HEK293 (cell line): ENCODE results near the gene PLSCR3.

Experiments
- KLF7 ChIP-seq: fragments of 450-650 bp; formaldehyde crosslinking; IDR thresholded peaks from 2 replicates; pipeline ENCODE4 v1.5.1; 2016; ENCODE audit warnings: missing biosample characterization, missing genetic modification characterization, borderline replicate concordance
- SP3 ChIP-seq: fragments of 450-650 bp; formaldehyde crosslinking; IDR thresholded peaks from 2 replicates; pipeline ENCODE4 v1.5.1; 2016; ENCODE audit warnings: missing biosample characterization, missing genetic modification characterization
- ZBTB1 ChIP-seq: fragments of 450-650 bp; formaldehyde crosslinking; IDR thresholded peaks from 2 replicates; pipeline ENCODE4 v1.5.1; 2016; ENCODE audit warnings: missing biosample characterization, missing genetic modification characterization
- ZNF2 ChIP-seq: fragments of 450-650 bp; formaldehyde crosslinking; IDR thresholded peaks from 2 replicates; pipeline ENCODE4 v1.5.1; 2016; ENCODE audit warnings: missing biosample characterization, missing genetic modification characterization
- ZNF202 ChIP-seq: fragments of 450-650 bp; formaldehyde crosslinking; IDR thresholded peaks from 2 replicates; pipeline ENCODE4 v1.5.1; 2016; ENCODE audit warnings: missing biosample characterization, missing genetic modification characterization, borderline replicate concordance
- ZNF223 ChIP-seq: fragments of 450-650 bp; formaldehyde crosslinking; IDR thresholded peaks from 2 replicates; pipeline ENCODE4 v1.5.1; 2016; ENCODE audit warnings: missing biosample characterization, missing genetic modification characterization
- ZNF239 ChIP-seq: fragments of 450-650 bp; formaldehyde crosslinking; IDR thresholded peaks from 2 replicates; pipeline ENCODE4 v1.5.1; 2016; ENCODE audit warnings: missing biosample characterization, missing genetic modification characterization
- ZNF248 ChIP-seq: fragments of 450-650 bp; formaldehyde crosslinking; IDR thresholded peaks from 2 replicates; pipeline ENCODE4 v1.5.1; 2017; ENCODE audit warnings: missing biosample characterization, missing genetic modification characterization
- ZNF292 ChIP-seq: fragments of 450-650 bp; formaldehyde crosslinking; IDR thresholded peaks from 2 replicates; pipeline ENCODE4 v1.5.1; 2016; ENCODE audit warnings: low read depth, missing biosample characterization, missing genetic modification characterization, borderline replicate concordance
- ZNF335 ChIP-seq: fragments of 450-650 bp; formaldehyde crosslinking; conservative IDR thresholded peaks from 2 replicates; pipeline ENCODE4 v1.5.1; 2016; ENCODE audit warnings: missing biosample characterization, missing genetic modification characterization
- ZNF37A ChIP-seq: fragments of 450-650 bp; IDR thresholded peaks from 2 replicates; pipeline ENCODE4 v1.5.1; 2018; ENCODE audit warnings: missing biosample characterization, missing genetic modification characterization
- ZNF416 ChIP-seq: fragments of 450-650 bp; formaldehyde crosslinking; IDR thresholded peaks from 2 replicates; pipeline ENCODE4 v1.5.1; 2016; ENCODE audit warnings: missing biosample characterization, missing genetic modification characterization
- ZNF548 ChIP-seq: fragments of 450-650 bp; formaldehyde crosslinking; IDR thresholded peaks from 2 replicates; pipeline ENCODE4 v1.5.1; 2016; ENCODE audit warnings: missing biosample characterization, missing genetic modification characterization
- ZNF600 ChIP-seq: fragments of 450-650 bp; formaldehyde crosslinking; IDR thresholded peaks from 2 replicates; pipeline ENCODE4 v1.5.1; 2016; ENCODE audit warnings: missing biosample characterization, missing genetic modification characterization
- ZNF658 ChIP-seq: fragments of 450-650 bp; formaldehyde crosslinking; IDR thresholded peaks from 2 replicates; pipeline ENCODE4; 2016; ENCODE audit warnings: missing biosample characterization, missing genetic modification characterization
- ZNF660 ChIP-seq: fragments of 450-650 bp; IDR thresholded peaks from 2 replicates; pipeline ENCODE4 v1.5.1; 2018; ENCODE audit warnings: missing biosample characterization, mild to moderate bottlenecking, missing genetic modification characterization
- TF ChIP-seq, protein P1 (sequence below): IDR thresholded peaks from 2 replicates; pipeline ENCODE4 v1.6.1; 2011; ENCODE audit warnings: mild to moderate bottlenecking, low read depth, low read length, borderline replicate concordance
- TF ChIP-seq, protein P2 (sequence below): fragments of 450-650 bp; formaldehyde crosslinking; IDR thresholded peaks from 2 replicates; pipeline ENCODE4 v1.5.1; 2017; ENCODE audit warnings: missing biosample characterization, mild to moderate bottlenecking, missing genetic modification characterization, moderate library complexity
- TF ChIP-seq, protein P3 (sequence below): fragments of 450-650 bp; formaldehyde crosslinking; conservative IDR thresholded peaks from 2 replicates; pipeline ENCODE4 v1.5.1; 2016; ENCODE audit warnings: low read depth, missing biosample characterization, missing genetic modification characterization
- TF ChIP-seq, protein P4 (sequence below): fragments of 450-650 bp; formaldehyde crosslinking; IDR thresholded peaks from 2 replicates; pipeline ENCODE4 v1.5.1; 2016; ENCODE audit warnings: missing biosample characterization, missing genetic modification characterization, borderline replicate concordance
- TF ChIP-seq, protein P5 (sequence below): fragments of 450-650 bp; formaldehyde crosslinking; IDR thresholded peaks from 2 replicates; pipeline ENCODE4; 2016; ENCODE audit warnings: missing biosample characterization, missing genetic modification characterization
- TF ChIP-seq, protein P6 (sequence below): fragments of 450-650 bp; IDR thresholded peaks from 2 replicates; pipeline ENCODE4 v1.5.1; 2018; ENCODE audit warnings: missing biosample characterization, missing genetic modification characterization

Gene PLSCR3

DNA sequence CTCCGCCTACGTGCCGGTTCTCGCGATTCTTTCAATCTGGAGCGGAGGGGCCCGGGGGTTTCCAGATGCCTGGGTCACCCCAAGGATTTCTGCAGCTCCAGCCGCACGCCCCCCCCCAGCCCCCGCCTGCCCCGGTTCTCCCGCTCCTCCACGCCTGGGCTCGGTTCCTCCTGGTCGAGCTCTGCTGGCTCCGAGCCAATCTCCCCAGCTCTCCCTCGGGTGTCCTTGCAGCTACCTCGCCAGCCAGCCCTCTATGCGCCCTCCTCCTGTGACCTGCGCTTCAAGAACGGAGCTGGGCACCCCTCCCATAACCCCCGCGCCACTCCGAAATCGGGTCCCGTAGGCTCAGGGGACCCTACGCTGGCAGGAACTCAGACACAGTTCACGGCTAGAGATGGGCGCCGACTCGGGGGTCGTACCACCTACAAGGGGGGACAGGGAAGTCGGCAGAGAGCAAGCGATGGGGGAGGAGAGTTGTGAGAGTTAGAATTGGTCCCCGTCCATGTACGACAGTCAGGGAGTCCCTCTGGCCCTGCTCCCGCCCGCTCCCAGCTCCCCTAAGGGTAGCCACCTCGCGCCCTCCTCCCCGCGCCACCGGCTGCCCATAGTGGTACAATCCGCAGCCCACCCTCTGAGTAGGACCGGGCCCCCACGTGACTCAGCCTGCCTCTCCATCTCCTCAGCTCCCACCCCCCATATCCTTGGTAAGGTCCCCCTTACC is 45.9 kb upstream of the PLSCR3 start (continued):
- TF ChIP-seq, protein P1, sequence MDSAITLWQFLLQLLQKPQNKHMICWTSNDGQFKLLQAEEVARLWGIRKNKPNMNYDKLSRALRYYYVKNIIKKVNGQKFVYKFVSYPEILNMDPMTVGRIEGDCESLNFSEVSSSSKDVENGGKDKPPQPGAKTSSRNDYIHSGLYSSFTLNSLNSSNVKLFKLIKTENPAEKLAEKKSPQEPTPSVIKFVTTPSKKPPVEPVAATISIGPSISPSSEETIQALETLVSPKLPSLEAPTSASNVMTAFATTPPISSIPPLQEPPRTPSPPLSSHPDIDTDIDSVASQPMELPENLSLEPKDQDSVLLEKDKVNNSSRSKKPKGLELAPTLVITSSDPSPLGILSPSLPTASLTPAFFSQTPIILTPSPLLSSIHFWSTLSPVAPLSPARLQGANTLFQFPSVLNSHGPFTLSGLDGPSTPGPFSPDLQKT: no peak
- TF ChIP-seq ZNF292 (tag by site-specific recombination): no peak
- TF ChIP-seq, protein P2, sequence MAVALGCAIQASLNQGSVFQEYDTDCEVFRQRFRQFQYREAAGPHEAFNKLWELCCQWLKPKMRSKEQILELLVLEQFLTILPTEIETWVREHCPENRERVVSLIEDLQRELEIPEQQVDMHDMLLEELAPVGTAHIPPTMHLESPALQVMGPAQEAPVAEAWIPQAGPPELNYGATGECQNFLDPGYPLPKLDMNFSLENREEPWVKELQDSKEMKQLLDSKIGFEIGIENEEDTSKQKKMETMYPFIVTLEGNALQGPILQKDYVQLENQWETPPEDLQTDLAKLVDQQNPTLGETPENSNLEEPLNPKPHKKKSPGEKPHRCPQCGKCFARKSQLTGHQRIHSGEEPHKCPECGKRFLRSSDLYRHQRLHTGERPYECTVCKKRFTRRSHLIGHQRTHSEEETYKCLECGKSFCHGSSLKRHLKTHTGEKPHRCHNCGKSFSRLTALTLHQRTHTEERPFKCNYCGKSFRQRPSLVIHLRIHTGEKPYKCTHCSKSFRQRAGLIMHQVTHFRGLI: 0 out of 2 replicates have a peak, but pooled peaks have one; percentile 23
- TF ChIP-seq ZNF416 (tag by site-specific recombination): no peak
- no peak for TF ChIP-seq ZBTB1
- TF ChIP-seq ZNF239 (tag by site-specific recombination): no peak
- TF ChIP-seq, protein P3, sequence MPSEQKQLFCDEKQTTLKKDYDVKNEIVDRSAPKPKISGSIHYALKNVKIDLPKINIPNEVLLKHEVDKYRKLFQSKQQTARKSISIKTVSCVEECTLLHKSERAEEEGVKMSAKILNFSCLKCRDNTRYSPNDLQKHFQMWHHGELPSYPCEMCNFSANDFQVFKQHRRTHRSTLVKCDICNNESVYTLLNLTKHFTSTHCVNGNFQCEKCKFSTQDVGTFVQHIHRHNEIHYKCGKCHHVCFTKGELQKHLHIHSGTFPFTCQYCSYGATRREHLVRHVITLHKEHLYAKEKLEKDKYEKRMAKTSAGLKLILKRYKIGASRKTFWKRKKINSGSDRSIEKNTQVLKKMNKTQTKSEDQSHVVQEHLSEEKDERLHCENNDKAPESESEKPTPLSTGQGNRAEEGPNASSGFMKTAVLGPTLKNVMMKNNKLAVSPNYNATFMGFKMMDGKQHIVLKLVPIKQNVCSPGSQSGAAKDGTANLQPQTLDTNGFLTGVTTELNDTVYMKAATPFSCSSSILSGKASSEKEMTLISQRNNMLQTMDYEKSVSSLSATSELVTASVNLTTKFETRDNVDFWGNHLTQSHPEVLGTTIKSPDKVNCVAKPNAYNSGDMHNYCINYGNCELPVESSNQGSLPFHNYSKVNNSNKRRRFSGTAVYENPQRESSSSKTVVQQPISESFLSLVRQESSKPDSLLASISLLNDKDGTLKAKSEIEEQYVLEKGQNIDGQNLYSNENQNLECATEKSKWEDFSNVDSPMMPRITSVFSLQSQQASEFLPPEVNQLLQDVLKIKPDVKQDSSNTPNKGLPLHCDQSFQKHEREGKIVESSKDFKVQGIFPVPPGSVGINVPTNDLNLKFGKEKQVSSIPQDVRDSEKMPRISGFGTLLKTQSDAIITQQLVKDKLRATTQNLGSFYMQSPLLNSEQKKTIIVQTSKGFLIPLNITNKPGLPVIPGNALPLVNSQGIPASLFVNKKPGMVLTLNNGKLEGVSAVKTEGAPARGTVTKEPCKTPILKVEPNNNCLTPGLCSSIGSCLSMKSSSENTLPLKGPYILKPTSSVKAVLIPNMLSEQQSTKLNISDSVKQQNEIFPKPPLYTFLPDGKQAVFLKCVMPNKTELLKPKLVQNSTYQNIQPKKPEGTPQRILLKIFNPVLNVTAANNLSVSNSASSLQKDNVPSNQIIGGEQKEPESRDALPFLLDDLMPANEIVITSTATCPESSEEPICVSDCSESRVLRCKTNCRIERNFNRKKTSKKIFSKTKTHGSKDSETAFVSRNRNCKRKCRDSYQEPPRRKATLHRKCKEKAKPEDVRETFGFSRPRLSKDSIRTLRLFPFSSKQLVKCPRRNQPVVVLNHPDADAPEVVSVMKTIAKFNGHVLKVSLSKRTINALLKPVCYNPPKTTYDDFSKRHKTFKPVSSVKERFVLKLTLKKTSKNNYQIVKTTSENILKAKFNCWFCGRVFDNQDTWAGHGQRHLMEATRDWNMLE (tag by site-specific recombination): no peak; the same call in 1 of the 2 replicates
- TF ChIP-seq ZNF658 (tag by site-specific recombination): no peak
- no peak for TF ChIP-seq ZNF37A
- TF ChIP-seq ZNF660 (tag by site-specific recombination): no peak
- 0 out of 2 replicates have a peak, but pooled peaks have one; percentile 37 for TF ChIP-seq ZNF600 (tag by site-specific recombination)
- no peak for TF ChIP-seq ZNF248 (tag by site-specific recombination)
- no peak for TF ChIP-seq KLF7 (tag by site-specific recombination)
- TF ChIP-seq, protein P4, sequence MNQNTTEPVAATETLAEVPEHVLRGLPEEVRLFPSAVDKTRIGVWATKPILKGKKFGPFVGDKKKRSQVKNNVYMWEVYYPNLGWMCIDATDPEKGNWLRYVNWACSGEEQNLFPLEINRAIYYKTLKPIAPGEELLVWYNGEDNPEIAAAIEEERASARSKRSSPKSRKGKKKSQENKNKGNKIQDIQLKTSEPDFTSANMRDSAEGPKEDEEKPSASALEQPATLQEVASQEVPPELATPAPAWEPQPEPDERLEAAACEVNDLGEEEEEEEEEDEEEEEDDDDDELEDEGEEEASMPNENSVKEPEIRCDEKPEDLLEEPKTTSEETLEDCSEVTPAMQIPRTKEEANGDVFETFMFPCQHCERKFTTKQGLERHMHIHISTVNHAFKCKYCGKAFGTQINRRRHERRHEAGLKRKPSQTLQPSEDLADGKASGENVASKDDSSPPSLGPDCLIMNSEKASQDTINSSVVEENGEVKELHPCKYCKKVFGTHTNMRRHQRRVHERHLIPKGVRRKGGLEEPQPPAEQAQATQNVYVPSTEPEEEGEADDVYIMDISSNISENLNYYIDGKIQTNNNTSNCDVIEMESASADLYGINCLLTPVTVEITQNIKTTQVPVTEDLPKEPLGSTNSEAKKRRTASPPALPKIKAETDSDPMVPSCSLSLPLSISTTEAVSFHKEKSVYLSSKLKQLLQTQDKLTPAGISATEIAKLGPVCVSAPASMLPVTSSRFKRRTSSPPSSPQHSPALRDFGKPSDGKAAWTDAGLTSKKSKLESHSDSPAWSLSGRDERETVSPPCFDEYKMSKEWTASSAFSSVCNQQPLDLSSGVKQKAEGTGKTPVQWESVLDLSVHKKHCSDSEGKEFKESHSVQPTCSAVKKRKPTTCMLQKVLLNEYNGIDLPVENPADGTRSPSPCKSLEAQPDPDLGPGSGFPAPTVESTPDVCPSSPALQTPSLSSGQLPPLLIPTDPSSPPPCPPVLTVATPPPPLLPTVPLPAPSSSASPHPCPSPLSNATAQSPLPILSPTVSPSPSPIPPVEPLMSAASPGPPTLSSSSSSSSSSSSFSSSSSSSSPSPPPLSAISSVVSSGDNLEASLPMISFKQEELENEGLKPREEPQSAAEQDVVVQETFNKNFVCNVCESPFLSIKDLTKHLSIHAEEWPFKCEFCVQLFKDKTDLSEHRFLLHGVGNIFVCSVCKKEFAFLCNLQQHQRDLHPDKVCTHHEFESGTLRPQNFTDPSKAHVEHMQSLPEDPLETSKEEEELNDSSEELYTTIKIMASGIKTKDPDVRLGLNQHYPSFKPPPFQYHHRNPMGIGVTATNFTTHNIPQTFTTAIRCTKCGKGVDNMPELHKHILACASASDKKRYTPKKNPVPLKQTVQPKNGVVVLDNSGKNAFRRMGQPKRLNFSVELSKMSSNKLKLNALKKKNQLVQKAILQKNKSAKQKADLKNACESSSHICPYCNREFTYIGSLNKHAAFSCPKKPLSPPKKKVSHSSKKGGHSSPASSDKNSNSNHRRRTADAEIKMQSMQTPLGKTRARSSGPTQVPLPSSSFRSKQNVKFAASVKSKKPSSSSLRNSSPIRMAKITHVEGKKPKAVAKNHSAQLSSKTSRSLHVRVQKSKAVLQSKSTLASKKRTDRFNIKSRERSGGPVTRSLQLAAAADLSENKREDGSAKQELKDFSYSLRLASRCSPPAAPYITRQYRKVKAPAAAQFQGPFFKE (tag by site-specific recombination): 0 out of 2 replicates have a peak, but pooled peaks have one; percentile 71
- TF ChIP-seq, protein P5, sequence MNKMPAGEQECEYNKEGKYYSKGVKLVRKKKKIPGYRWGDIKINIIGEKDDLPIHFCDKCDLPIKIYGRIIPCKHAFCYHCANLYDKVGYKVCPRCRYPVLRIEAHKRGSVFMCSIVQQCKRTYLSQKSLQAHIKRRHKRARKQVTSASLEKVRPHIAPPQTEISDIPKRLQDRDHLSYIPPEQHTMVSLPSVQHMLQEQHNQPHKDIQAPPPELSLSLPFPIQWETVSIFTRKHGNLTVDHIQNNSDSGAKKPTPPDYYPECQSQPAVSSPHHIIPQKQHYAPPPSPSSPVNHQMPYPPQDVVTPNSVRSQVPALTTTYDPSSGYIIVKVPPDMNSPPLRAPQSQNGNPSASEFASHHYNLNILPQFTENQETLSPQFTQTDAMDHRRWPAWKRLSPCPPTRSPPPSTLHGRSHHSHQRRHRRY (tag by site-specific recombination): no peak
- TF ChIP-seq ZNF548: no peak
- no peak for TF ChIP-seq ZNF223 (tag by site-specific recombination)
- no peak for TF ChIP-seq ZNF202 (tag by site-specific recombination)
- TF ChIP-seq, protein P6, sequence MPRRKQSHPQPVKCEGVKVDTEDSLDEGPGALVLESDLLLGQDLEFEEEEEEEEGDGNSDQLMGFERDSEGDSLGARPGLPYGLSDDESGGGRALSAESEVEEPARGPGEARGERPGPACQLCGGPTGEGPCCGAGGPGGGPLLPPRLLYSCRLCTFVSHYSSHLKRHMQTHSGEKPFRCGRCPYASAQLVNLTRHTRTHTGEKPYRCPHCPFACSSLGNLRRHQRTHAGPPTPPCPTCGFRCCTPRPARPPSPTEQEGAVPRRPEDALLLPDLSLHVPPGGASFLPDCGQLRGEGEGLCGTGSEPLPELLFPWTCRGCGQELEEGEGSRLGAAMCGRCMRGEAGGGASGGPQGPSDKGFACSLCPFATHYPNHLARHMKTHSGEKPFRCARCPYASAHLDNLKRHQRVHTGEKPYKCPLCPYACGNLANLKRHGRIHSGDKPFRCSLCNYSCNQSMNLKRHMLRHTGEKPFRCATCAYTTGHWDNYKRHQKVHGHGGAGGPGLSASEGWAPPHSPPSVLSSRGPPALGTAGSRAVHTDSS (tag by site-specific recombination): no peak
- no peak; the same call in 1 of the 2 replicates for TF ChIP-seq ZNF2 (tag by site-specific recombination)
- peak; percentile 92; the same call in 1 of the 2 replicates for TF ChIP-seq ZNF335 (tag by site-specific recombination)
- TF ChIP-seq SP3 (tag by site-specific recombination): no peak; the same call in 1 of the 2 replicates
